SK-N-SH (cell line): ENCODE measurements around the gene CHRM4.

ENCODE experiments used
- ELF1 ChIP-seq: IDR thresholded peaks from 2 replicates; pipeline ENCODE4 v1.4.0; 2012
- EZH2phosphoT487 ChIP-seq: fragments of 200-600 bp; sonication (generic); IDR thresholded peaks from 2 replicates; pipeline ENCODE4 v1.6.1; 2017; ENCODE audit warnings: low read depth, mixed run types, mild to moderate bottlenecking, antibody characterized with exemption, moderate library complexity, borderline replicate concordance
- FOSL2 ChIP-seq: IDR thresholded peaks from 2 replicates; pipeline ENCODE4 v1.4.0; 2012; ENCODE audit warnings: low read depth, mild to moderate bottlenecking, moderate library complexity, borderline replicate concordance
- FOXM1 ChIP-seq: IDR thresholded peaks from 2 replicates; pipeline ENCODE4 v1.4.0; 2012; ENCODE audit warnings: low read depth, mild to moderate bottlenecking
- POLR2AphosphoS5 ChIP-seq: IDR thresholded peaks from 2 replicates; pipeline ENCODE4 v1.6.1; 2012; ENCODE audit warnings: low read depth, low read length
- SMC3 ChIP-seq: IDR thresholded peaks from 2 replicates; pipeline ENCODE4 v1.6.1; 2012; ENCODE audit warnings: low read depth, low read length, improper control_type of control experiment
- TCF12 ChIP-seq: IDR thresholded peaks from 2 replicates; pipeline ENCODE4 v1.4.0; 2012
- TEAD4 ChIP-seq: IDR thresholded peaks from 2 replicates; pipeline ENCODE4 v1.4.0; 2012; ENCODE audit warnings: mild to moderate bottlenecking, borderline replicate concordance; ENCODE audit not compliant: insufficient read depth
- YY1 ChIP-seq: IDR thresholded peaks from 2 replicates; pipeline ENCODE4 v1.4.0; 2012; ENCODE audit warnings: low read depth, mild to moderate bottlenecking
- TF ChIP-seq, protein P1 (sequence below): fragments of 200-600 bp; sonication (generic); IDR thresholded peaks from 2 replicates; pipeline ENCODE4 v1.6.1; 2017; ENCODE audit warnings: antibody characterized with exemption, mild to moderate bottlenecking, moderate library complexity
- TF ChIP-seq, protein P2 (sequence below): IDR thresholded peaks from 2 replicates; pipeline ENCODE4 v1.4.0; 2012; ENCODE audit warnings: low read depth, borderline replicate concordance
- TF ChIP-seq, protein P3 (sequence below): IDR thresholded peaks from 2 replicates; pipeline ENCODE4 v1.4.0; 2012; ENCODE audit warnings: low read depth
- TF ChIP-seq, protein P4 (sequence below): fragments of 150-350 bp; IDR thresholded peaks from 2 replicates; pipeline ENCODE4 v1.6.1; 2017; ENCODE audit warnings: antibody characterized with exemption, low read length, low read depth, borderline replicate concordance

DNA sequence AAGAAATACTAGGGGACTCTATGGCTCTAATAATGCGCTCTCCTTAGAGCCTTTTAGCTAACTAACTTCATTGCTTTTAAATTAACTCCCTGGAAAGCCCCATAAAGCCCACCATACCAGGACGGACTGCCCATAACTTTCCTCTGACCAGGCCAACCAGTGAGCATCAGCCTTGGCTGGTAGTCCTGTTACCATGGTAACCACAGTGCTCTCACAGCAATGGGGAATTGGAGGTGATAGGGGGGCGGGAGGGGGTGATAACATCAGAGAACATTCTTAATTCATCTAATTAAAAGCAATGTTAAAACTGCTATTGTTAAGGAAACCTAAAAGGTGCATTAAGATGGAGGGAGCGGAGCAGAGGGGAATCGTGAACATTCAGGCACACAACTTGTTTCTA is 27.2 kb upstream of the CHRM4 start:
- TF ChIP-seq, protein P1, sequence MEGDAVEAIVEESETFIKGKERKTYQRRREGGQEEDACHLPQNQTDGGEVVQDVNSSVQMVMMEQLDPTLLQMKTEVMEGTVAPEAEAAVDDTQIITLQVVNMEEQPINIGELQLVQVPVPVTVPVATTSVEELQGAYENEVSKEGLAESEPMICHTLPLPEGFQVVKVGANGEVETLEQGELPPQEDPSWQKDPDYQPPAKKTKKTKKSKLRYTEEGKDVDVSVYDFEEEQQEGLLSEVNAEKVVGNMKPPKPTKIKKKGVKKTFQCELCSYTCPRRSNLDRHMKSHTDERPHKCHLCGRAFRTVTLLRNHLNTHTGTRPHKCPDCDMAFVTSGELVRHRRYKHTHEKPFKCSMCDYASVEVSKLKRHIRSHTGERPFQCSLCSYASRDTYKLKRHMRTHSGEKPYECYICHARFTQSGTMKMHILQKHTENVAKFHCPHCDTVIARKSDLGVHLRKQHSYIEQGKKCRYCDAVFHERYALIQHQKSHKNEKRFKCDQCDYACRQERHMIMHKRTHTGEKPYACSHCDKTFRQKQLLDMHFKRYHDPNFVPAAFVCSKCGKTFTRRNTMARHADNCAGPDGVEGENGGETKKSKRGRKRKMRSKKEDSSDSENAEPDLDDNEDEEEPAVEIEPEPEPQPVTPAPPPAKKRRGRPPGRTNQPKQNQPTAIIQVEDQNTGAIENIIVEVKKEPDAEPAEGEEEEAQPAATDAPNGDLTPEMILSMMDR, result no peak
- TF ChIP-seq YY1 (no peak), FOSL2 (no peak), TEAD4 (no peak), SMC3 (no peak), ELF1 (no peak), TCF12 (no peak), POLR2AphosphoS5 (no peak), EZH2phosphoT487 (no peak), FOXM1 (no peak)
- TF ChIP-seq, protein P2, sequence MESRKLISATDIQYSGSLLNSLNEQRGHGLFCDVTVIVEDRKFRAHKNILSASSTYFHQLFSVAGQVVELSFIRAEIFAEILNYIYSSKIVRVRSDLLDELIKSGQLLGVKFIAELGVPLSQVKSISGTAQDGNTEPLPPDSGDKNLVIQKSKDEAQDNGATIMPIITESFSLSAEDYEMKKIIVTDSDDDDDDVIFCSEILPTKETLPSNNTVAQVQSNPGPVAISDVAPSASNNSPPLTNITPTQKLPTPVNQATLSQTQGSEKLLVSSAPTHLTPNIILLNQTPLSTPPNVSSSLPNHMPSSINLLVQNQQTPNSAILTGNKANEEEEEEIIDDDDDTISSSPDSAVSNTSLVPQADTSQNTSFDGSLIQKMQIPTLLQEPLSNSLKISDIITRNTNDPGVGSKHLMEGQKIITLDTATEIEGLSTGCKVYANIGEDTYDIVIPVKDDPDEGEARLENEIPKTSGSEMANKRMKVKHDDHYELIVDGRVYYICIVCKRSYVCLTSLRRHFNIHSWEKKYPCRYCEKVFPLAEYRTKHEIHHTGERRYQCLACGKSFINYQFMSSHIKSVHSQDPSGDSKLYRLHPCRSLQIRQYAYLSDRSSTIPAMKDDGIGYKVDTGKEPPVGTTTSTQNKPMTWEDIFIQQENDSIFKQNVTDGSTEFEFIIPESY, result no peak
- TF ChIP-seq, protein P3, sequence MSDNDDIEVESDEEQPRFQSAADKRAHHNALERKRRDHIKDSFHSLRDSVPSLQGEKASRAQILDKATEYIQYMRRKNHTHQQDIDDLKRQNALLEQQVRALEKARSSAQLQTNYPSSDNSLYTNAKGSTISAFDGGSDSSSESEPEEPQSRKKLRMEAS, result no peak
- TF ChIP-seq, protein P4, sequence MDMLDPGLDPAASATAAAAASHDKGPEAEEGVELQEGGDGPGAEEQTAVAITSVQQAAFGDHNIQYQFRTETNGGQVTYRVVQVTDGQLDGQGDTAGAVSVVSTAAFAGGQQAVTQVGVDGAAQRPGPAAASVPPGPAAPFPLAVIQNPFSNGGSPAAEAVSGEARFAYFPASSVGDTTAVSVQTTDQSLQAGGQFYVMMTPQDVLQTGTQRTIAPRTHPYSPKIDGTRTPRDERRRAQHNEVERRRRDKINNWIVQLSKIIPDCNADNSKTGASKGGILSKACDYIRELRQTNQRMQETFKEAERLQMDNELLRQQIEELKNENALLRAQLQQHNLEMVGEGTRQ, result no peak
